Stimulated activated CD4-positive, alpha-beta T cell treated with anti-CD3 and anti-CD28 coated beads, Interleukin-2, amount 100 ng/mL, for 48 hours (primary cell): ENCODE data around the gene CACNA1D.

Experiments used
- DNase-seq, 2 donors: peaks; one replicate each; pipeline ENCODE4 v3.0.0-alpha.2; 2020

CACNA1D gene

DNA sequence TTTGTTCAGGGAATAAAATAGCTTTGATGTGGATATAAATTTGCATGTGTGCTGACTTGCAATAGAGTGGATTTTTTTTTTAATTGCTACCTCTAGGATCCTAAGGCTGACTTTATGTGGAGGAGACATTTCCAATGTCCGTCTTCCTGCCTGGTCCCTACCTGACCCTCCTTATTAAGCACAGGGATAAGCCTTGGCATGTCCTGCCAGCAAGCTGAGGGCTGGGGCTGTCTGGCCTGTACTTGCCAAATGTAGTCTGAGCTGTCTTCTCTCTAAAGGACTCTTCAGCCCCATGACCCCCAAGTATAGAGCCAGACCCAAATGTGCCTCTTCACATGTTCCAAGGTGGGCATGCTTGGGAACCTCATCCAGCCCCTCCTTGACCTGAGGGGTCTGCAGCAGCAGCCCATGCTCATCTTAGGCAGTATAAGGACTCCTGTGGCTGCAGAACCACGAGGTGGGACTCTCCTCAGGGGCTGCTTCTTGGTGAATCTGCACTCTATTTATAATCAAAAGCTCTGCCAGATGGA is 88.8 kb downstream of the CACNA1D start:
- no peak for DNase-seq

DNA sequence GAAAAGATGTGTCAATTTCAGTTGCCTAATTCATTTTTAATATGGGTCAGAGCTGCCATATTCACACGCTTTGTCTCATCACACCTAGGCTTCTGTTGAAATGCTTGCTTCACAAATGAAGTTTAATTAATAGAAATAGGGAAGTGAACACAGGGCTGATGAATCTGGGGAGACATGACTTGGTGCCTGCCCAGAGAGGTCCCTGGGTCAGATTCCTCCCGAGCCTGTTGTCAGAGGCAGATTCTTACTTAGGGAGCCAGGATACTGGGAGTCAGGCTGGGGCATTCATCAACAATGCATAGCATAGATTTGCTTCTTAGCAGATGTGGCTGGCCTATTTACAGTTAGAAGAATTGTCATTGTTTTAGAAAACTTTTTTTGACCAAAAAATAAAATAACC is 90.6 kb downstream of the CACNA1D start:
- DNase-seq, result no peak

DNA sequence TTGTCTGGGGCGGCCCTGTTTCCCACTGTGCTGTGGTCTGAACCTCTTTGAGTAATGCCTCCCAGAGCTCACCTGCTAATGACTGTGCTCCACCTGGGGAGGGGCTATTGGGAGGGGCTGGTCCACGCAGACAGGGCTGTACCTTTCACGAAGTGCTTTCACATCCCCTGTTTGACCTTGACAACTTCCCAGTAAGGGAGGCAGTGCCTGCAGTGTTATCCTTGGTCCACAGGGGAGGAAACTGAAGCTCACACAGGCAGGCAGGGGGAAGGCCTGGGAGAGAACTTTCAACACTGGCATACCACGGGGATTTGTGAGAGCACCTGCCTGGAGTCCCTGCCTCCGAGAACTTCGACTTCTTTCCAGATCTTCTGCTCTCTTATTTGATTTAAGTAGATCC is 91.2 kb downstream of the CACNA1D start:
- DNase-seq, result no peak

DNA sequence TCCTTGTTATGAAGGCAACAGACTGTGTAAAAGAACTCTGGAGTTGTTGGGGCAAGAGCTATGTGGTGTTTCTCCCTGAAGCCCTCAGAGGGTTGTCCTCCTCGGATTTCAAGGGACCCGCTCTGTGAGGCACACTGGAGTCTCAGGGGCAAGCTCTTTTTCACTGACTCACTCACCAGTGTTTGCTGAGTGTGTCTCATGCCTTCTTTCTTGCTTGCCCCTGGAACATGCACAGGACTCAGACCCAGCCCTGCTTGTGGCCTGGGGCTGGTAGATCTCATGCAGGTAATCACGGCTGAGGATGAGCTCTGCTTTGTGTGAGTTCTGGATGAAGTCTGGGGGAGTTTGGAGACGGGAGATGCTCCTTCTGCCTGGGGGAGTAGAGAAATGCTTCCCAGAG is 93.7 kb downstream of the CACNA1D start:
- no peak for DNase-seq

DNA sequence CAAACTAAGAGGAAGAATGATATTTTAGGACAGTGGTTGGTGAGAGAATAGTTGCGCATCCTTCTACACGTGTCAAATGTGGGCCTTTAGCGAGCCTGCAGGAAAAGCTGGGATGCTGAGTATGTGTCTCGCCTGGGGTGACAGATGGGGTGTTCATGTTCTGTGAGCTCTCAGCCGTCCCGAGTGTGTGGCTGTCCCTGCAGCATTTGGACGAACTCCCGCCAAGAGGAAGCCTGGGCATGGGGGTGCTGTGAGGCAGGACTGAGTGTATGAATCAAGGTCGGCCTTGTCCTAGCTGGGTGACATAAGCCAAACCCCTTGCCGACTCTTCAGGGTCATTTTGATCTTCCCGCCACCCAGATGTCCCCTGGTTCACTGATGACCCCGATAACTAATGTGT is 94.8 kb downstream of the CACNA1D start:
- no peak for DNase-seq

DNA sequence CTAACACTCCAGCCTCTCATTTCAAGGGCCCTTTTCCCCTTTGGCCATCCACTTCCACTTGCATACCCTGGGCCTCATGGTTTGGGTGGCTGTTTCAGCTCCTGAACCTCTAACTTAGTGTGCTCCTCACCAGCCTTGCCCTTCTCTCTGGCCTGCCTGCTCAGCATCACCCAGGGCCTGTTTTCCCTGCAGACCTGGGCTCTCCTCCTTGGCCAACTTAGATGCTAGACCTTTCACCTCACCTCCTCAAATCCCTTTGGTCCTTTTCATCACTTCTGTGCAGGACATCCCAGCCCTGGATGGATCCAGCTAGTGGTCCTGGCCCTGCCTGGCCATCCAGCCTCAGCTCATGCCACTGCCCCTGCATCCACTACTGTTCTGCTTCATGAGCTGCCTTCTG is 95.4 kb downstream of the CACNA1D start:
- no peak for DNase-seq

DNA sequence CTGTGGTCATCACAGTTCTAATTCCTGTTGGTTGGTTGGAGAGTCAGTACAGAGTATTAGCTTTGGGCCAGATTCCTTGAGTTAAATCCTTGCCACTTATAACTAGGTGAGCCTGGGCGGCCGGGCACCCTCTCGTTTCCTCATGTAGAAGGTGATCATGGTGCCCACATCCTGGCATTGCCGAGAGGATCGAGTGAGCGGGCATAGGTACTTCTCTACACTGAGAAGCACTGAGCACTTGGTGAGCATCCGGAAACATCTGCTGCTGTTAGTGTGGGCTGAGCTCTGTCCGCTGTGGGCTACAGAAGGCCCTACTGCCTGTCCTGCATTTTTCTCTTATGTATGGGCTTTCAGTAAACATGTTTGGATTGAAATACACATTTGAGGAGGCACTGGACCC is 96.2 kb downstream of the CACNA1D start:
- no peak for DNase-seq

DNA sequence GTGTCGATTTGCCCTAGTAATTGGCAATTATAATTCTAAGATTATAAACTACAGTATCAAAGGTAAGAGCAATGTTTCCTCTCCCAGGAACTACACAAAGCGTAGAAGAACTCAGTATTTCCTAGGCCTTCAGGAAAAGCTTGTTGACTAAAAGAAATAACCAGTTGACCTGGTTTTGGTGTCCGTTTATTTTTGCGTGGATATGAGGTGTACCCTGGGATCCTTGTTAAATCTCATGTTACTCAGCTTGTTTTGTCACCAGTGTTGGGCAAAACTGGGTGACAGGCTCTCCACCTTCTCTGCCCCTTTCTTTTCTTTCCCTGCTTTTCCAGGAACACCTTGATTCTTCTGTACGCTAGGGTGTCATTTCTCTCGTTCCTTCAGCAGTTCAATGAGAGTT is 97.2 kb downstream of the CACNA1D start:
- no peak for DNase-seq

DNA sequence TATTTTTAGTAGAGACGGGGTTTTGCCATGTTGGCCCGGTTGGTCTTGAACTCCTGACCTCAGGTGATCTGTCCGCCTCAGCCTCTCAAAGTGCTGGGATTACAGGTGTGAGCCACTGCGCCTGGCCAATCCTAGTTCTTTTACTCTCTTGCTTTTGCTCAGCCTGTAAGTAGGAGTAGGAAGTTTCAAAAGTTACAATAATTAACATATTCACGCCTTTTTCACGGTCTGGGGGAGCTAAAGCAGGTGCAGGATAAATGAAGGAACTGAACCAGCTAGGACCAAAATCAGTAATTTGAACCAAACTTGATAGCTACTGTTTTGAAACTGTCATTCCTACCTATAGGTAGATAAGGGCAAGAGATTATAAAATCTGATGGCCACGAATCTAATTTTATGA is 98.5 kb downstream of the CACNA1D start:
- DNase-seq, result no peak

DNA sequence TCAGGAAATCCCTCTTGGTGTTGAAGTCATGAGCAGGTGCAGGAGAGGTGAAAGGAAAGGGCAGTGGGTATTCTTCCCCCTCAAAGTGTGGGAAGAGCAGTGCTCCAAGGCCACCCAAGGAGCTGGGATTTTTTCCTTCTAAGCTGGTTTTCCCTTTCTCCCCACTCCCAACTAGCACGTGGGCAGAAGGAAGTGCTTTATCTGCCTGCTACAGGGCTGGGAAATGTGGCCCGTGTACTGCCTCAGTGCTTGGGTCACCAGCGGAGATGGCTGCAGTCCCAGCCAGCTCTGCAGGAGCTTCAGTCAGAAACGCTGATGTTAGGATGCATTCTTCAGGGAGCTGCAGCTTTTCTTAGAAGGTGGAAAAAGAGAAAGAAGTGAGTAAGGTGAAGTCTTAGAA is 99.2 kb downstream of the CACNA1D start:
- no peak for DNase-seq

DNA sequence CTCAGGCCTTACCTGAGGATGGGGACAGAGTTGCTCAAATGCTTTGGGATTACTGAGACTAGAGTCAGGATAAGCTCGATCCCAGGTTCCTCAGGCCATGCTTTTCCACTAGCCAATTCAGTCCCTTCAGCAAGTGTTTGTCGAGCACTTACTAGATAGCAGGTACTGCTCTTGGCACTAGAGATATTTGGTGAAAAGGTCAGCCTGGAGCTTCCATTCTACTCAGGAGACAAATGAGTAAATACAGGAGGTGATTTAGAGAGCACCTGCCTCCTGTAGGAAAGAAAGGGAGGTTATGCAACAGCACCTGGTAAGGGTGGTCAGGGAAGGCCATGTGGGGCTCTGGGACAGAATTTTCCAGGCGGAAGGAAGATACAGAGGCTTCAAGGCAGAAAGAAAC is 99.9 kb downstream of the CACNA1D start:
- no peak for DNase-seq

DNA sequence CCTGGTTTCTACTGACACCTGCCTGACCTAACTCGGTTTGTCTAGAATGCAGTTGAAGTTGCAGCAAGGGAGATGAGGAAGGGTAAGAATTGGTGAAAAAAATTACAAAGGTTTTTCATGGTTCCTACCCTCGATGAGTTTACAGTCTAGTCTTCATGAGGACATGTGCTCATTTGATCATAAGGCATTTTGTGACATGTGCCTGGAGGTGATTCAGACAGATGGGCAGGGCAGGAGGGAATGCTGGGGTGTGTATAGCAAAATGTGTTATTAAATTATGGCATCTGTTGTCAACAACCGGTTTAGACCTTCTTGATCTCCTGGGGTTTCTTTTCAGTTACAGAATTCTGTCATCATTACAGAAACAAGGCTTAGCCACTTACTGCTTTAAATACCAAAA is 101.2 kb downstream of the CACNA1D start:
- DNase-seq, result no peak

DNA sequence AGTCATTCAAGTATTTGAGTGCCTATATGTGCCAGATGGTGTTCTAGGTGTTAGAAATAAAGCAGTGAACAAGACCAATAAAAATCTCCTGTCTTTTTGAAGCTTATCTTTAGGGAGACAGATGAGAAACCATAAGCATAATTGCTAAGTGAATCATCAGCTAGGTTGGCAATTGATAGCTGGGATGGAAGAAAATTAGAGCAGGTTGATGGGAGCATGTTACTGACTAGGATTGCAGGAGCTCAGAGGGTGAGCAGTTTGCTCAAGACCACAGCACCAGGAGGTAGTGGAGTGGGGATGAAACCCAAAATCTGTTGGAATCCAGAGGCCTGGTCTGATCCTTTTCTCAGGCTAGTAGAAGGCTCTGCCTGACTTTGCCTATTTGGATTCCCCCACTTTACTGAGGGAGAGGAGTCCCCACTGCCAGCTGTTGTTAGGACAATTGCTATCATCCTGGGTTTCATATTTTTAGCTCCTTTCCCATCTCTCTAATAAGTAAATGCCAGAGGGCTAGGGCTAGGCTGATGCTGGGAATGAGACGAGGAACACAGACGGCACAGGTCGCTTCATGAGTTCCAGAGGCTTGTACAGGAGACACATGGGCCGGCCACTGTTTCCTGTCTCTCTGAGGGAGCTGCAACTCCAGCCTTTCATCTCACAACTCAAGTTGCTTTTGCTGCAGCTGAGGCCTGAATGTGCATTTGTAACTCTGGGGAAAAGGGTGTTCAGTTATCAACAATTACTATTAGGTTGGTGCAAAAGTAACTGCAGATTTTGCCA is 102.9 kb downstream of the CACNA1D start:
- DNase-seq, result no peak

DNA sequence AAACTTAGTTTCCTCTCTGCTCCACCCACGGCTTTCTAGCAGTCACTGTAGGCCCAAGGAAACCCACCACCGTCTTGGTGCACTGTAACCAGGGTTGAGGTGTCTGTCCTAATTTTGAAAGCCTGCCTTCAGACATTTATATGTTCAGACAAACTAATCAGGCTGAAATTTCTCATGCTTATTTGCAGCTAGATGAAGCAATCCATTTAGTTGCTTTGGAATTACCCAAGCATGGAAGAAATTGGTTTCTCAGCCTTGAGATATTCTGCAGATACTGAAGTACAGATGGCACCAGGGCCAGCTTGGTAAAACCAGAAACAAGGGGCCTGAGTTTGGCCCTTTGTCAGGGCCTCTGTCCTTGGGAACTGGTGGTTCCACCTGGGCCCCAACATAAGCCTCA is 105.4 kb downstream of the CACNA1D start:
- DNase-seq, result no peak

DNA sequence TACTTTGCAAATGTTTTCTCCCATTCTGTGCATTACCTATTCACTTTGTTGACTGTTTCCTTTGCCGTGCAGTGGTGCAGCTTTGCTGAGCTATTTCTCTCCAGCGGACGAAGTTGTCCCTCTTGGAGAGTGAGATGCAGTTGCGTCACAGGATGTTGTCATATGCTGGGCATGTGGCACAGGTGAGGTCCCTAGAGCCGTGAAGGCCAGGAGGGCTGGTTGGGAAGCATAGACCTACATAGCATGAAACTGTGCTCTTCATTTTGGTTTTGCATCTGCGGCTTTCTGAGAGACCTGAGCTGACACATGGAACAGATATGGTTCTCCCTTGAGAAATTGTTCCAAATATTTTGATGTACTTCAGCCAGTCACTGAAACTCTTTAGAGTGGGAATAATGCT is 108.5 kb downstream of the CACNA1D start:
- no peak for DNase-seq

DNA sequence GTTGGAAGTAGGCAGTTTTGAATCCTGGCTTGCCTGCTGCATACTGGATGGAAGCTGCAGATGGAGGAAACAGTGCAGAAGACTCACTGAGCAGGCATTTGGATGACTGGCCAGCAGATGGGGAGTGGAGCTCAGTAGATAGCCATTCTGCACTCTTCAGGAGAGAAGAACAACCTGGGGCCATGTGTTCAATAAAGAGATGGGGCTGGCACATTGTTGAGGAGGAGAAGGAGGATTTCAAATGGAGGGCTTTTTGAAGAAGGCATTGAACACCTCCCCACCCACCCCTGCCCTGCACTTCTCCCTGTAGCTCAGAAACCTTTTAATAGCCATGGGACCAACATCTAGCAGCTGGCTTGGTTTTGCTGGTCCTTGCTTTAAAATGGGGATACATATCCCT is 109.8 kb downstream of the CACNA1D start:
- DNase-seq, result no peak

DNA sequence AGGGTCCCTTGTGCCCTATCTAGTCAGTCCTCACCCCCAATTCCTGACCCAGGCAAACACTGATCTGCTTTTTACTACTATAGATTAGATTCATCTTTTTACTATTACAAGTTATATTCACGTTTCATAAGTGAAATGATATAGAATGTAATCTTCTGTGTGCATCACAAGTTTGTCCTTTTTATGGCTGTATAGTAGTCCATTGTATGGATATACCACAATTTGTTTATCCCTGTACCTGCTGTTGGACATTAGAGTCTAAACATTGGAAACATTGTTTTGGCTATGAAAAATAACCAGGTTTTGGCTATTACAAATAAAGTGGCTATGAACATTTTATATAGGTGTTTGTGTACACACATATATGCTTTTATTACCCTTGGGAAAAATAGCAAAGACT is 112.4 kb downstream of the CACNA1D start:
- no peak for DNase-seq

DNA sequence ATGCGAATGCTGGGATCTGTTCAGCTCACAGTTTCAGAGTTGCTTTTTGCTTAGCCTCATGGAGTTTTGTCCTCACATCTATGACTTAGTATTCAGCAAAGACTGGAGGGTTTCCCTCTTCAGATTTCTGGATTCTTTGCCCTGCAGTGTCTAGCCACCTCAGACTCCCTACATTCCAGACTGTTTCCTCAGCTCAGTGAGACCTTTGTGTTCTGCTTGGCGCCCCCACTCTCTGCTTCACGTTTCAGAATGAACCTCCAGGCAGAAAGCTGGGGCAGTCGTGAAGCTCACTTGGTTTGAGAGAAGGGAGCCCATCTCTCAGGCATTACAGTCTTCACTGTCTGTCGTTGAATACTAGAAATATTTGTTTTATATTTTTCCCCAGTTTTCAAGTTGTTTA is 118.1 kb downstream of the CACNA1D start:
- no peak for DNase-seq

DNA sequence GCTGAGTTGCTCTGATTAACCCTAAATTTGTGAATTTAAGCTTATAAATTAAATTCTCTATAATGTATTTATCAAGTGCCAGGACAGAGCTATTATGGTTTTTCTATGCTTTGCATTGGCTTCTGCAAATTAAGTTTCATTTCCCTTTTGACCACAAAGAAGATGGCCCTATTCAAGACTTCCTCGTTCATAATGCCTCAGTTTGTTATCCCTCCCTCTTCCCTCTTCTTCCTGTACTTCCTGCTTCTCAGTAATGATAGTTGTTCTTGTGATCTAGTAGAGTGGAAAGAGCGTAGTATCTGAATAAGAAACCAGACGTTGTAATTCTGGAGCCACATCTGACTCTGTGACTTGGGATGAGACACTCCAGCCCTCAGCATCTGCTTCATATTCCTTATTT is 118.7 kb downstream of the CACNA1D start:
- DNase-seq, result no peak

DNA sequence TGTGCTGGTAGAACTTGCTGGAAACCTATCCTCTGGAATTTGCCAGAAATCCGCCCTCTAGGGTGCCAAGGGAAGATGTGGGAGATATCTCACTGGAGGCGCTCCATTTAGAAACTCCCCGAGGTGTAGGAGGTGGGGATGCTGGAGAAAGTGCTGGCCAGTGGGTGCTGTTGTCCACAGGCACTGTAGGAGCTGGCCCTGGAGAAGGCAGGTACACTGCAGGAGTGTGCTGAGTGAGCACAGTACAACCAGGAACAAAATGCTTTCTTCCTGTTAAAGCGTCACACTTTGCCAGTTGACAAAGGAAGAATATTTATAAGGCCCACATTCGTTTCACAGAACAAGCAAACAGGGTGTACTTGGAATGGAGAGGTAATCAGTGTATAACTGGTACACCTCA is 119.9 kb downstream of the CACNA1D start:
- DNase-seq, result no peak

DNA sequence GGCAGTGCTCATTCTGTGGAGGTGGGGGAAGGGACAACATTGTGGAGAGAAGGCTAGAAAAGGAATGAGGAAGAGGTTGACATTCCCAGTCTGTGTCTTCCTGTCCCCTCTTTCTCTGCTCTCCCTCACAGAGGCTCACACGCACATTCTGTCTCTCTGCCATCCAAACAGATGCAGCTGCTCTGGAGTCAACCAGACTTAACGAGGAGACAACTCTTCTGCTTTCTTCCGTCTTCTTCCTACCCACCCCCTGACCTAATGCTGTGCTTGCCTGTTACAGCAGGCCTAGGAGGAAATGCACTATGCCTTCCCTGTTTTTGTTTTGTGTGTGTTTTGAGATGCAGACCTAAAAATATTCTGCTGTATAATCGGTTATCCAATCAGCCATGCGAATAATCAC is 121.9 kb downstream of the CACNA1D start:
- no peak for DNase-seq

DNA sequence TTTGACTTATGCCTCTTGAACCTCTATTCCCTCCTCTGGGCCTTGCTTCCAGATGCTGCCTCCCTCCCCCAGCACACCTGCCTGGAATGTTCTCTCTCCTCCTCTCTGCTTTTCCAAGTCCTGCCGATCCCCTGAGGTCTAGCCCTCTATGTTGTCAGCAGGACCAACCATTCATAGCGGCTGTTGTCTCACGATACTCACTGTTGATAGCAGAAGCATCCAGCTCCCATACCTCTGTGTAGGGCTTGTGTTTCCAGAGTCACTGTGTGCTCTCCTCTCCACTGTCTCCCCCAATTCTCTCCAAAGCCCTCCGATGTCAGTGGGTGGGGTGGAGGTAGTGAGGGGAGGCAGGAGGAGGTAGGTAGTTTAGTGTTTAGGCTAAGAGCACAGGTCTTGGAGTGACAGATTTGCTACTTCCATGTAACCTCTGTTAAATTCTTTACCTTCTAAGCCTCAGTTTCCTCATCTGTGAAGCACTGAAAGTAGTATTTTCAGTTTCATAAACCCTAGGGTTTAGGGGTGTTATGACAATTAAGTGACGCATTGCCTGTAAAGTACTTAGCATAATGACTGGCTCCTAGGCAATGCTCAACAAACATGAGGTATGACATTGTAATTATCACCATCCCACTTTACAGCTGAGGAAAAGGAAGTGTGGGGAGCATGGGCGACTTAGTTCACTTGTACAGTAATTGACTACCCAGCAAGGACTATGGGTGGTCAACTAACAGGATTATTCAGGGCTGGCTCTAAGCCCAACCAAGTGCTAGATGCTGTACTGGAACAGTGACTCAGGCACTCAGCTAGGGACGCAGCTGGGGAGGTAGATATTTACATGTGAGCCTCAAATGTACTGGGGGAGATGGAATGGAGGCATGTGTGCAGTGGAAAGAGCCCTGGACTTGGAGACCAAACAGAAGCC is 122.8 kb downstream of the CACNA1D start:
- DNase-seq, result no peak

DNA sequence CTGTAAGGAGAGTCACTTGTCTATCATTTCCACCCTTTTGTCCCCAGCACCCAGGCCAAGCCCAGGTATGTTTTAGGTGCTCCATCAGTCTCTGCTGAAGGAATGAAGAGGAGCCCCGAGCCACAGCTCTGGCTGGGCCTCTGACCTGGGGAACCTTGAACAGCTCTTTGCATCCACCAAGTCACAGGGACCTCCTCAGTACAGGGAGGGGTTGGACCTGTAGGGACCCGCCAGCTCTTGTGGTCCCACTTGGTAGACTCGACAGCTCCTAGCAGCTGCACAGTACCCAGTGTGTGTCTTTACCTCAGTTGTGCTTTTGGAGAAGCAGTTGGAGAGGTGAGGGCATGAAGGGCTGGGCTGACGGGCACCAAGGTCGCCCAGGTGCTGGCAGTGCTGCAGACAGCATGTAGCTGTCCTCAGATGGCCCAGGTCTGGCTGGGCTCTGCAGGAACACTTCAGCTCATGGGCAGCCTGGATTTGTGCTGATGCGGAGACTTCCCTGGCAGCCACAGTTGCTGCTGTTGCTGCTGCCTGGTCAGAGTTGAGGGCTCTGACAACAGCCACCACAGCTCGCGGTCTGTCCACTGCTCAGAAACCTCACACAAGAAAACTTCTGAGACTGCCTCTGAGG is 123.6 kb downstream of the CACNA1D start:
- no peak for DNase-seq

DNA sequence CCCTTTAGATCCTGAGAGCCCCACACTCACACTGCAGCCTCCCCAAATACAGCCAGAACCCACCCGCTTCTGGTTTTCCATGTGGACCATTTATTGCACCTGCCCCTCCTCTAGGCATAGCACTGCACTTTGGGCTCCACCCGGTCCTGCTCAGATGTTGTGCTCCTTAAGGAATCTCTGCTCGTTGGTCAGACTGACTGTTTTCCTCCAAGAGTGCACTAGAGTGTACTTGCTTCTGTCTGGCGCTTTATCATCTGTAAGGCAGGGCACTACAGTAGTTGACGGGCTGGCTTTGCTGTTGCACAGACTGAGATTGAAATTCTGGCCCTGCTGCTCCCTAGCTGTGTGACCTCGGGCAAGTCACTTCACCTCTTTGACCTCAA is 124.1 kb downstream of the CACNA1D start:
- no peak for DNase-seq
